HG03342 (cell line): ENCODE data around the gene SLC7A5.
"Not testable (repeated sequence)": the region's sequence is repeated elsewhere in the genome, so short reads cannot be mapped to it uniquely, and the experiment has no call there.

Source experiments
- ATAC-seq: cut with Tn5 transposase; IDR thresholded peaks from one replicate; pipeline ENCODE4 v1.9.1; 2021; ENCODE audit warnings: mild to moderate bottlenecking, moderate library complexity; ENCODE audit not compliant: unreplicated experiment

SLC7A5 gene

DNA sequence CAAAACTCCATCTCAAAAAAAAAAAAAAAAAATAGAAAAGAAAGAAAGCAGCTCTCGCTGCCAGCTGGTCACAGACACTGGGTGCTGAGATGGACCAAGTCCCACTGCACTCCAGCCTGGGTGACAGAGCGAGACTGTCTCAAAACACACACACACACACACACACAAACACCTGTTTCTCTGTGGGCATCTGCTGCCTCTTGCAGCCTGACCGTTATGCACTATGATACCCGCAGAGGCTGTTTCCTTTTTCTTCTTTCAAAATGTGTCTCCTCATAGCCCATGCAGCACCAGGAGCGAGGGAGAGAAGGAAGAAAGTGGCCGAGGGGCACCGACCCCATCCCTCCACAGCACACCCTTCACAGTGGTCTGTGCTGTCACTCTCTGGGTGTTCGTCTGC, 66.6 kb downstream of the SLC7A5 start:
- ATAC-seq = no peak

DNA sequence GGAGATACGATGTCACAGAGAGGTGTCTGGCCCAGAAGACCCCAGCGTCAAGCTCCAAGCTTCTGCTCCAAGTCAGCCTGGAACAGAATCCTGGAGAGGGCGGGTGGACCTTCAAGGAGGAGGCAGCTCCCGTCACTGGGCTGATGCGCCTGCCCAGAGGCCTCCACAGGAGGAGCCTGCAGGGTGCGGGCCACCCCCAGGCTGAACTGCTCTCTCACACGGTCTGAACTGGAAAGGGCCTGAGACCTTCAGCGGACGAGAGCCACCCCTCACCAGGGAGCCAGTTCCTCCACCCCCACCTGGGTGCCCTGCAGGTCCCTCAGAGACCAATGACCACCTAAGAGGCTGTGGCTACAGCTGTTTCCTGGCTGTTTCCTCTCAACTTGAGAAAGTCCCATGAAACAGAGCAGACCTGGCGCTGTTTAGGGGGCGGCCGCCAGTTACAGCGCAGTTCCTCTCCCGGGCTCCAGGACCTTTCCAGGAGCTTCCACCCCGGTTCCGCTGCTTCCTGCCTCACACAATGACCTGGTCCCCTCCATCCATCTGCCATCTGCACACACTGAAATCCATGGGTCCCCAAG, 67.5 kb downstream of the SLC7A5 start:
- no peak for ATAC-seq

- ATAC-seq = no peak
Measured at GRCh38 chr16:87800497-87800896, 68.8 kb downstream of the SLC7A5 start.

DNA sequence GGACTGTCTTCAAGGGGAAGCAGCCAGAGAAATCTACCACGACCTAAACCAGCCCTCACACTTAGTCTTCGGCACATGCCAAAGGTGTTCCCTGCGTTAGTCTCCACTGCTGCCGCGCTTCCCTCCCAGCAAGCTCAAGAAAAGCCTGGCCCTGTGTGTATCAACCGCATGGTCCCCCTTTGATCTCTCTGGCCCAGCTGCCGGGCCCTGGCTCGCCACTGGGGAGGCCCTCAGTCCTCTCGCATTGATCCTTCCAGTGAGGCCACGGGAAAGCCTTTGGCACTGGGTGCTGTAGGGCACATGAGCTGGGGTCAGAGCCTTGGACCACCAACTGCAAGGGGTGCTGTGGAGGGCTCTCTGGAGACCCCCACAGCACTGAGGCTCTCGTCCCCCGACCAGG, 74.0 kb downstream of the SLC7A5 start:
- ATAC-seq = no peak

- no peak for ATAC-seq
Measured at GRCh38 chr16:87794485-87795078, 74.7 kb downstream of the SLC7A5 start.

GRCh38 chr16:87792205-87792565, 77.1 kb downstream of the SLC7A5 start:
- ATAC-seq = no peak

DNA sequence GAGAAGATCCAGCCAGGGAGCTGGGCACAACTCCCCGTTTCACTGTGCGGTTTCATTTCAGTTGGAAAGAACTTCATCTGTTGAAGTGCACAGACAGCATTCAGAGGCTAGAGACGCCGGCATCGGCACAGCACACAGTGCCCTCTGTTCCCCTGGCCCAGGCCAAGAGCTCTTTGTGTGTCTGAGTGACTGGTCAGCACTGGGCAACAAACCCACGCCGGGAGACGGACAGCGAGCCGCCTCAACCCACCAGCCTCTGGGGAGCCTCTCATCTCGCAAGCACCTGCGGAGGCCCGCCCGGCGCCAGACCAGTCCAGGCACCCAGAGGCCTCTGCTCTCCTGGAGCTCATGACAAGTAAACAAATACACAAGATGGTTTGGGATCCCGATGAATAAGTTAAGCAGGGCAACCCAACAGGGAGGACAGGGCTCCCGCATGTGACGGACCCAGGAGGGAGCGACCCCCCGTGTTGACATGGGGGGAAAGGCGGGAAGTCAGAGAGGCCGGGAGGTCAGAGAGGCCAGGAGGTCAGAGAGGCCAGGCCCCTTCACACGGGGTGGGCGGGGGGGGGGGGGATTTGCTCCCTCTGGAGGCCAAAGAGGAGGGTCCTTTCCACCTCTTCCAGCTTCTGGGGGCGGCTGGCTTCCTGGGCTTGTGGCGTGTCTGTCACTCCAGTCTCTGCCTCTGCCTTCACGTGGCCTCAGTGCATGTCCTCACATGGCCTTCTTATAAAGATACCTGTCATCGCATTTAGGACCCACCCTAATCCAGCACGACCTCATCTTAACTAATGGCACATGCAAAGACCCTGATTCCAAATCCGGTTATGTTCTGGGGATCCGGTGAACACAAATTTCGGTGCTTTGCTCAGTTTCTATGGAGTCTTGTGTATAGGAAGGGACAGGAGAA, 77.8 kb downstream of the SLC7A5 start:
- no peak for ATAC-seq

- ATAC-seq = no peak
Measured at GRCh38 chr16:87790292-87791100, 78.8 kb downstream of the SLC7A5 start.

GRCh38 chr16:87789437-87790291, 79.6 kb downstream of the SLC7A5 start:
- no peak for ATAC-seq

GRCh38 chr16:87788730-87789436, 80.4 kb downstream of the SLC7A5 start:
- ATAC-seq = not testable (repeated sequence)

- ATAC-seq = not testable (repeated sequence)
Measured at GRCh38 chr16:87787451-87788091, 81.7 kb downstream of the SLC7A5 start.

DNA sequence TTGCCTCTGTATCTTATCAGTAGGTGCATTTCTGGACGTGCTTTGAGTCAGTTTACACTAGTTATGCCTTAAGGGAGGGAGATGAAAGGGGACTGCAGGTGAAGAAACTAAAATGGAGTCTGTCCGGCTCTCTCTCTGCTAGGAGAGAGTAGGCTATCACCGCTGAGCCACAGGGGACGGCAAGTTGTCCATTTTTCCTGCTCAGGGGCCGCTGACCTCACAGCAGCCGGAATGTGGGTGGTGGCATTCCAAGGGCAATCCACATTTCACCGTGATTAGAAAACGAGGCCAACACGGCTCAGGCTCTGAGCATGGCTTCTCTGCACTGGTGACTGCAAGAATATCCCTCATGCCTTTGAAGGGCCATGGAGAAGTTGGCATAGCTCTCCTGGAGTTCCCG, 84.5 kb downstream of the SLC7A5 start:
- no peak for ATAC-seq

DNA sequence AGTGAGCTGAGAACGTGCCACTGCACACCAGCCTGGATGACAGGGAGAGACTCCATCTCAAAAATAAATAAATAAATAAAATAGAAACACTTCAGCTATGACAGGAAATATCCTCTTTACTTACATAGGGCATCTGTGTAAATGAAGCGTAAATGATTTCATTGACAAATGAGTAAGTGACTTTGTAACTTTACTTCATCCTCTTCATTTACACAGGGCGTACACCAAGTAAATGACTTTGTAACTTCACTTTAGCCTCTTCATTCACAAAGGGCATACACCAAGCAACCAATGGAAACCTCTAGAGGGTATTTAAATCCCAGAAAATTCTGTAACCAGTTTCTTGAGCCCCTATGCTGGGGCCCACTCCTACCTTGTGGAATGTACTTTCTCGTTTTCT, 87.3 kb downstream of the SLC7A5 start:
- no peak for ATAC-seq

GRCh38 chr16:87780385-87780989, 88.8 kb downstream of the SLC7A5 start:
- no peak for ATAC-seq
